T-helper 2 cell treated with Interferon-gamma antibody and Interleukin-4, amounts not matched to agents 5 μg/mL and 100 μg/mL, for 36 hours (primary cell): ENCODE measurements around the gene BMPR1B.

Experiments used
- DNase-seq: peaks from one replicate; pipeline ENCODE4 v3.0.0; 2021; ENCODE audit warnings: low spot score
- H3K27ac Mint-ChIP-seq: one replicate; pipeline ENCODE4 v1.8.0; 2021; ENCODE audit warnings: mild to moderate bottlenecking, mixed read lengths
- H3K27me3 Mint-ChIP-seq: one replicate; pipeline ENCODE4 v1.8.0; 2021; ENCODE audit warnings: low read depth, mixed read lengths
- H3K36me3 Mint-ChIP-seq: one replicate; pipeline ENCODE4 v1.8.0; 2021; ENCODE audit warnings: low read depth, mixed read lengths
- H3K4me1 Mint-ChIP-seq: one replicate; pipeline ENCODE4 v1.8.0; 2021; ENCODE audit warnings: low read depth, mixed read lengths
- H3K4me3 Mint-ChIP-seq: one replicate; pipeline ENCODE4 v1.8.0; 2022; ENCODE audit warnings: mild to moderate bottlenecking, moderate library complexity, mixed read lengths
- H3K9me3 Mint-ChIP-seq: one replicate; pipeline ENCODE4 v1.8.0; 2021; ENCODE audit warnings: mixed read lengths

BMPR1B gene

DNA sequence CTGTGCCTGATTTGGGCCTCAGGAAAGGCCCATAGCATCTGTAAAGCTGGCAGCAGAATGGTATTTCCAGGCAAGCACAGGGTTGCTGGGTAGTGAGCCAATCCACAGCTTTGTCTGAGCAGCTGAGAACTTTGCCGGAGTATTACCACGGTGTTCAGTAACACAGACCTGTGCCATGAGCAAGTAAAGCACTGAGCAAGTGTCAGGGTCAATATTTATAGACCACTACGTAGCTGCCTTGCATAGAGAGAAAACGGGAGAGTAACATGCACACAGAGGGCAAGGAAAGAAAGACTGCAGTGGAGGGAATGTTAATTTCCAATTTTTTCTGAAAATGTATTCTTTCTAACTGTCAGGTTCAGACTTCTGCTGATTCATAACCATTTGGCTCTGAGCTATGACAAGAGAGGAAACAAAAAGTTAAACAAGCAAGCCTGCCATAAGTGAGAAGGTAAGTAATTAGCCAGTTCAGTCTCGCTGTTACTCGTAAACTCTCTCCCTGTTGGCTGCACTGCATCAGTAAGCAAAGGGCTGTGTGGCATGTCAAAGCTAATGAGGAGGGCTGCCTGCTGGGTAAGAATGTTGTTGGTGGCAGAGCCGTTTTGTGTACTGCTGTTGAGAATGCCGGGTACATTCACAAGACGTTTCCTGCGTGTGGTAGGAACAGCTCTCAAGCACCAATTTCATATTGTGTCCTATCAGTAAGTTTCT is 238.1 kb downstream of the BMPR1B start:
- H3K9me3 Mint-ChIP-seq = no peaks in the 10 kb centered on the region
- H3K4me3 Mint-ChIP-seq = peak overlapping the region; percentile 43
- no peak for DNase-seq
- no peaks in the 10 kb centered on the region for H3K27me3 Mint-ChIP-seq
- no peak overlapping the region for H3K27ac Mint-ChIP-seq
- no peaks in the 10 kb centered on the region for H3K36me3 Mint-ChIP-seq
- peaks cover 10% of the 10 kb centered on the region for H3K4me1 Mint-ChIP-seq

- no peaks in the 10 kb centered on the region for H3K36me3 Mint-ChIP-seq
- H3K9me3 Mint-ChIP-seq = no peaks in the 10 kb centered on the region
- peaks cover 10% of the 10 kb centered on the region for H3K4me1 Mint-ChIP-seq
- no peak overlapping the region for H3K27ac Mint-ChIP-seq
- H3K4me3 Mint-ChIP-seq = no peak overlapping the region
- no peak for DNase-seq
- H3K27me3 Mint-ChIP-seq = peaks cover 3% of the 10 kb centered on the region
These were observed 242.4 kb downstream of the BMPR1B start for GRCh38 chr4:95000076-95000648.

DNA sequence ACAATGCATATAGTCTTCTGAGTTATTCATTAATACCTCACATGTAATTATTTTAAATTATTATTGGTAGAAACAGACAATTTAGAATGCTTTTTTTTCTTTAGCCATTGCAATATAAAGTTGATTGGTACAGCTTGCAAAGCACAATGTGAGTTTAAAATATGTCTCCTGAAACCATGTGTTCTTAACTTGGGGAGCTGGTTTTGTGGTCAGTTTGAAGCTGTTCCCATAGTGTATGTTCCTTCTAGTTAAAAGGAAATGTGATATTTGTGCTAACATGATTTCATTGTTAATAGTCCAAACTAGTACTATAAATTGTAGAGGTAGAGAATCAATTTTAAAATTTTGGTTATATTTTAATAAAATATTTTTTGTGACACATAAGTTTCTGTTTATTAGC is 247.2 kb downstream of the BMPR1B start:
- no peak overlapping the region for H3K4me3 Mint-ChIP-seq

GRCh38 chr4:95007998-95008397 is 250.2 kb downstream of the BMPR1B start:
- Mint-ChIP-seq H3K27me3 (peaks cover 3% of the 10 kb centered on the region), H3K9me3 (no peaks in the 10 kb centered on the region), H3K4me3 (no peak overlapping the region), H3K4me1 (no peaks in the 10 kb centered on the region), H3K27ac (no peak overlapping the region), H3K36me3 (no peaks in the 10 kb centered on the region)
- DNase-seq = no peak

More for the DNA sequence above, 247.2 kb downstream of the BMPR1B start:
- Mint-ChIP-seq H3K9me3 (no peaks in the 10 kb centered on the region), H3K4me1 (no peaks in the 10 kb centered on the region), H3K36me3 (no peaks in the 10 kb centered on the region), H3K27ac (no peak overlapping the region), H3K27me3 (peaks cover 3% of the 10 kb centered on the region)
- no peak for DNase-seq

- no peaks in the 10 kb centered on the region for H3K9me3 Mint-ChIP-seq
- no peak overlapping the region for H3K27ac Mint-ChIP-seq
- H3K27me3 Mint-ChIP-seq = peaks cover 4% of the 10 kb centered on the region
- no peak overlapping the region for H3K4me3 Mint-ChIP-seq
- no peaks in the 10 kb centered on the region for H3K4me1 Mint-ChIP-seq
- H3K36me3 Mint-ChIP-seq = no peaks in the 10 kb centered on the region
- DNase-seq = no peak
These were observed 255.5 kb downstream of the BMPR1B start for GRCh38 chr4:95013236-95013635.

- H3K9me3 Mint-ChIP-seq = no peaks in the 10 kb centered on the region
- no peak for DNase-seq
- H3K27ac Mint-ChIP-seq = no peak overlapping the region
- H3K27me3 Mint-ChIP-seq = peaks cover 4% of the 10 kb centered on the region
- no peaks in the 10 kb centered on the region for H3K36me3 Mint-ChIP-seq
- H3K4me3 Mint-ChIP-seq = no peak overlapping the region
- H3K4me1 Mint-ChIP-seq = no peaks in the 10 kb centered on the region
These were observed 256.3 kb downstream of the BMPR1B start for GRCh38 chr4:95014068-95014467.

GRCh38 chr4:95017305-95018064 is 259.7 kb downstream of the BMPR1B start:
- H3K4me1 Mint-ChIP-seq = no peaks in the 10 kb centered on the region
- no peak for DNase-seq
- no peak overlapping the region for H3K4me3 Mint-ChIP-seq
- H3K27ac Mint-ChIP-seq = no peak overlapping the region
- H3K9me3 Mint-ChIP-seq = no peaks in the 10 kb centered on the region
- H3K36me3 Mint-ChIP-seq = no peaks in the 10 kb centered on the region
- H3K27me3 Mint-ChIP-seq = peaks cover 4% of the 10 kb centered on the region

DNA sequence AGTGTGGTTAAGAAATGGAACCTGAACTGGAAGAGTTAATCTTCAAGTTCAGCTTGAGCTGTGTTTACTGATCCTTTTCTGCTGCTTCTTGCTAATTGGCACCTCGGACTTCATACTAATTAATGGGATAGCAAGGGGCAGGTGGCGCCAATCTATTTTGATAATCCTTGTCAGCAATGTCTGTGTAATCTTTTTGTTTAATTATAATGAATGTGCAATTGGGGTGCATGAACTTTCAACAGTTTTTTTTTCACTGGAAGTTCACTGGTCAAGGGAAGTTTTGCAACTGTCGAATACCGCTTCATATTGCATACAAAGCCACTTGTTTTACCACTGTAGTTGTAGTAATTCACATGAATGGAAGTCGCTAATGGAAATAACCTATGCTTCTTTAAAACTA is 261.0 kb downstream of the BMPR1B start:
- no peak overlapping the region for H3K27ac Mint-ChIP-seq
- no peak for DNase-seq
- H3K36me3 Mint-ChIP-seq = no peaks in the 10 kb centered on the region
- H3K27me3 Mint-ChIP-seq = peaks cover 4% of the 10 kb centered on the region
- no peaks in the 10 kb centered on the region for H3K4me1 Mint-ChIP-seq
- H3K9me3 Mint-ChIP-seq = no peaks in the 10 kb centered on the region
- H3K4me3 Mint-ChIP-seq = no peak overlapping the region

GRCh38 chr4:95020521-95020920 is 262.8 kb downstream of the BMPR1B start:
- DNase-seq = no peak
- H3K27ac Mint-ChIP-seq = no peak overlapping the region
- no peak overlapping the region for H3K4me3 Mint-ChIP-seq
- no peaks in the 10 kb centered on the region for H3K36me3 Mint-ChIP-seq
- peaks cover 4% of the 10 kb centered on the region for H3K27me3 Mint-ChIP-seq
- H3K4me1 Mint-ChIP-seq = no peaks in the 10 kb centered on the region
- H3K9me3 Mint-ChIP-seq = no peaks in the 10 kb centered on the region

- H3K4me1 Mint-ChIP-seq = no peaks in the 10 kb centered on the region
- no peak overlapping the region for H3K4me3 Mint-ChIP-seq
- H3K27me3 Mint-ChIP-seq = peaks cover 4% of the 10 kb centered on the region
- H3K27ac Mint-ChIP-seq = no peak overlapping the region
- H3K9me3 Mint-ChIP-seq = no peaks in the 10 kb centered on the region
- DNase-seq = no peak
- no peaks in the 10 kb centered on the region for H3K36me3 Mint-ChIP-seq
These were observed 263.3 kb downstream of the BMPR1B start for GRCh38 chr4:95021099-95021498.

- no peak for DNase-seq
- Mint-ChIP-seq H3K27ac (no peak overlapping the region), H3K9me3 (no peaks in the 10 kb centered on the region), H3K4me3 (no peak overlapping the region), H3K27me3 (no peaks in the 10 kb centered on the region), H3K36me3 (no peaks in the 10 kb centered on the region), H3K4me1 (no peaks in the 10 kb centered on the region)
These were observed 265.4 kb downstream of the BMPR1B start for GRCh38 chr4:95023110-95023509.

- no peak overlapping the region for H3K4me3 Mint-ChIP-seq
- no peak overlapping the region for H3K27ac Mint-ChIP-seq
- DNase-seq = no peak
- no peaks in the 10 kb centered on the region for H3K36me3 Mint-ChIP-seq
- no peaks in the 10 kb centered on the region for H3K27me3 Mint-ChIP-seq
- no peaks in the 10 kb centered on the region for H3K9me3 Mint-ChIP-seq
- H3K4me1 Mint-ChIP-seq = no peaks in the 10 kb centered on the region
These were observed 270.3 kb downstream of the BMPR1B start for GRCh38 chr4:95027905-95028618.

GRCh38 chr4:95038791-95039190 is 281.0 kb downstream of the BMPR1B start:
- DNase-seq = no peak
- Mint-ChIP-seq H3K27me3 (no peaks in the 10 kb centered on the region), H3K4me1 (no peaks in the 10 kb centered on the region), H3K36me3 (no peaks in the 10 kb centered on the region), H3K4me3 (no peak overlapping the region), H3K9me3 (peaks cover 10% of the 10 kb centered on the region), H3K27ac (no peak overlapping the region)

DNA sequence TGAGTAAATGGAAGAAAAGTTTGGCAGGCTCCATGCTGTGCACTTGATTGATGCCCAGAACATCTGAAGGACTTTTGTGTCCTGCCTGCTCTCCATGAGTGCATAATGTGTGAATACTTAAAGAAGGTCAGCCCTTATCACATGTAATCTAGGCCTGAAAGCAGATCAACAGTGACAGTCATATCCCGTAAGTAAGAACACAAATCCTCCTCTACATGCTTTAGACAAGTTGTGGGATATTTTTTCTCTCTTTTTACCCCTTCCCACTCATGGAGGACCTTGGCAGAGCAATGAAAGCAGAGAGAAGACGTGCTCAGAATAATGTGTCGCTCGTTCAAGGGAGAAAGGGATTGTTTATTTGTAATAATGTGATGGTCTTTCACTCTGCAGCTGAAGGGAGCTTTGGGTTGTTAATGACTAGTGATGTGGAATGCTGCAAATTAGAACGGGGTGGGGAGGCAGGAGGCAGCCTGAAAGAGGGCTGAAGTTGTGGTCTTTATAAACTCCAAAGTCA is 286.6 kb downstream of the BMPR1B start:
- Mint-ChIP-seq H3K27ac (no peak overlapping the region), H3K27me3 (no peaks in the 10 kb centered on the region), H3K9me3 (no peaks in the 10 kb centered on the region), H3K4me3 (no peak overlapping the region), H3K4me1 (no peaks in the 10 kb centered on the region), H3K36me3 (no peaks in the 10 kb centered on the region)
- DNase-seq = no peak
